ES-I3 (cell line): Measurements from ENCODE around the gene SEMA3A.

Experiments used
- H3K36me3 ChIP-seq: 2 replicates; pipeline ENCODE4 v1.6.1; 2013; ENCODE audit warnings: mild to moderate bottlenecking, low read length, control low read depth, moderate library complexity; ENCODE audit not compliant: insufficient read depth
- H3K4me1 ChIP-seq: 2 replicates; pipeline ENCODE4 v1.6.1; 2013; ENCODE audit warnings: mild to moderate bottlenecking, control low read depth, low read length; ENCODE audit not compliant: insufficient read depth
- H3K9ac ChIP-seq: 2 replicates; pipeline ENCODE4 v1.6.1; 2013; ENCODE audit warnings: low read depth, mild to moderate bottlenecking, low read length, moderate library complexity
- H3K9me3 ChIP-seq: 2 replicates; pipeline ENCODE4 v1.6.1; 2013; ENCODE audit warnings: mild to moderate bottlenecking, low read length, moderate library complexity; ENCODE audit not compliant: control insufficient read depth, insufficient read depth

Gene SEMA3A

GRCh38 chr7:83996879-83997278 is 197.7 kb downstream of the SEMA3A start:
- Histone ChIP-seq H3K36me3 (no peaks in the 10 kb centered on the region), H3K9ac (no peak overlapping the region), H3K4me1 (no peaks in the 10 kb centered on the region), H3K9me3 (no peaks in the 10 kb centered on the region)

GRCh38 chr7:83987764-83988163 is 206.8 kb downstream of the SEMA3A start:
- no peaks in the 10 kb centered on the region for H3K4me1 ChIP-seq
- no peaks in the 10 kb centered on the region for H3K36me3 ChIP-seq
- no peak overlapping the region for H3K9ac ChIP-seq
- H3K9me3 ChIP-seq, result no peaks in the 10 kb centered on the region

- H3K9ac ChIP-seq, result no peak overlapping the region
- H3K4me1 ChIP-seq, result no peaks in the 10 kb centered on the region
- no peaks in the 10 kb centered on the region for H3K9me3 ChIP-seq
- H3K36me3 ChIP-seq, result peaks cover 2% of the 10 kb centered on the region; the same call in 1 of the 2 replicates
Measured at GRCh38 chr7:83985821-83986220, 208.8 kb downstream of the SEMA3A start.

GRCh38 chr7:83984591-83984990 is 210.0 kb downstream of the SEMA3A start:
- Histone ChIP-seq H3K4me1 (no peaks in the 10 kb centered on the region), H3K9me3 (no peaks in the 10 kb centered on the region)

GRCh38 chr7:83984076-83984475 is 210.5 kb downstream of the SEMA3A start:
- Histone ChIP-seq H3K4me1 (no peaks in the 10 kb centered on the region), H3K9ac (no peak overlapping the region), H3K9me3 (no peaks in the 10 kb centered on the region), H3K36me3 (peaks cover 2% of the 10 kb centered on the region; the same call in 1 of the 2 replicates)

More at GRCh38 chr7:83984591-83984990, 210.0 kb downstream of the SEMA3A start:
- Histone ChIP-seq H3K9ac (no peak overlapping the region), H3K36me3 (peaks cover 2% of the 10 kb centered on the region; the same call in 1 of the 2 replicates)

- peaks cover 2% of the 10 kb centered on the region; the same call in 1 of the 2 replicates for H3K36me3 ChIP-seq
- H3K4me1 ChIP-seq, result no peaks in the 10 kb centered on the region
- H3K9ac ChIP-seq, result no peak overlapping the region
- H3K9me3 ChIP-seq, result no peaks in the 10 kb centered on the region
Measured at GRCh38 chr7:83983606-83984005, 211.0 kb downstream of the SEMA3A start.

- Histone ChIP-seq H3K9ac (no peak overlapping the region), H3K36me3 (no peaks in the 10 kb centered on the region), H3K9me3 (no peaks in the 10 kb centered on the region), H3K4me1 (no peaks in the 10 kb centered on the region)
Measured at GRCh38 chr7:83976302-83976701, 218.3 kb downstream of the SEMA3A start.

GRCh38 chr7:83970081-83970480 is 224.5 kb downstream of the SEMA3A start:
- Histone ChIP-seq H3K9ac (no peak overlapping the region), H3K9me3 (no peaks in the 10 kb centered on the region), H3K4me1 (no peaks in the 10 kb centered on the region), H3K36me3 (no peaks in the 10 kb centered on the region)

GRCh38 chr7:83964318-83964717 is 230.3 kb downstream of the SEMA3A start:
- H3K9me3 ChIP-seq, result no peaks in the 10 kb centered on the region
- no peak overlapping the region for H3K9ac ChIP-seq
- no peaks in the 10 kb centered on the region for H3K36me3 ChIP-seq
- H3K4me1 ChIP-seq, result no peaks in the 10 kb centered on the region

GRCh38 chr7:83957333-83957732 is 237.3 kb downstream of the SEMA3A start:
- H3K4me1 ChIP-seq, result no peaks in the 10 kb centered on the region

GRCh38 chr7:83956104-83956503 is 238.5 kb downstream of the SEMA3A start:
- Histone ChIP-seq H3K4me1 (no peaks in the 10 kb centered on the region), H3K9me3 (no peaks in the 10 kb centered on the region), H3K36me3 (no peaks in the 10 kb centered on the region), H3K9ac (no peak overlapping the region)

More at GRCh38 chr7:83957333-83957732, 237.3 kb downstream of the SEMA3A start:
- no peaks in the 10 kb centered on the region for H3K36me3 ChIP-seq
- no peak overlapping the region for H3K9ac ChIP-seq
- H3K9me3 ChIP-seq, result no peaks in the 10 kb centered on the region

- H3K9me3 ChIP-seq, result no peaks in the 10 kb centered on the region
Measured at GRCh38 chr7:83952236-83952635, 242.4 kb downstream of the SEMA3A start.

GRCh38 chr7:83947260-83947659 is 247.3 kb downstream of the SEMA3A start:
- no peaks in the 10 kb centered on the region for H3K9me3 ChIP-seq
- H3K36me3 ChIP-seq, result no peaks in the 10 kb centered on the region

More at GRCh38 chr7:83952236-83952635, 242.4 kb downstream of the SEMA3A start:
- Histone ChIP-seq H3K4me1 (no peaks in the 10 kb centered on the region), H3K36me3 (no peaks in the 10 kb centered on the region), H3K9ac (no peak overlapping the region)

GRCh38 chr7:83946801-83947200 is 247.8 kb downstream of the SEMA3A start:
- Histone ChIP-seq H3K9me3 (no peaks in the 10 kb centered on the region), H3K4me1 (no peaks in the 10 kb centered on the region), H3K36me3 (no peaks in the 10 kb centered on the region), H3K9ac (no peak overlapping the region)

More at GRCh38 chr7:83947260-83947659, 247.3 kb downstream of the SEMA3A start:
- Histone ChIP-seq H3K4me1 (no peaks in the 10 kb centered on the region), H3K9ac (no peak overlapping the region)

- Histone ChIP-seq H3K9me3 (no peaks in the 10 kb centered on the region), H3K4me1 (no peaks in the 10 kb centered on the region), H3K9ac (no peak overlapping the region), H3K36me3 (no peaks in the 10 kb centered on the region)
Measured at GRCh38 chr7:83941300-83941699, 253.3 kb downstream of the SEMA3A start.

- Histone ChIP-seq H3K9me3 (no peaks in the 10 kb centered on the region), H3K9ac (no peak overlapping the region), H3K4me1 (no peaks in the 10 kb centered on the region), H3K36me3 (no peaks in the 10 kb centered on the region)
Measured at GRCh38 chr7:83937930-83938329, 256.7 kb downstream of the SEMA3A start.
